Gastrocnemius medialis (tissue), 4 donors: ENCODE data around the gene SMIM27.

Experiments used
- POLR2A ChIP-seq, 2 donors: fragments of 450-650 bp; IDR thresholded peaks; one replicate each; pipeline ENCODE4 v1.6.1; 2017; ENCODE audit warnings: antibody characterized with exemption in 2 of 2, mild to moderate bottlenecking in 2 of 2, moderate library complexity in 2 of 2
- TF ChIP-seq, protein P1 (sequence below), 5 experiments: fragments of 450-650 bp in 3 of 5; fragments of 200-600 bp in 2 of 5; sonication (generic) in 2 of 5; IDR thresholded peaks in 4 of 5; conservative IDR thresholded peaks in 1 of 5; 1 replicate in 4 of 5; 2 replicates in 1 of 5; pipeline ENCODE4 v1.5.1; 2016 to 2019; ENCODE audit warnings: antibody characterized with exemption in 5 of 5, mild to moderate bottlenecking in 3 of 5, moderate library complexity in 3 of 5

DNA sequence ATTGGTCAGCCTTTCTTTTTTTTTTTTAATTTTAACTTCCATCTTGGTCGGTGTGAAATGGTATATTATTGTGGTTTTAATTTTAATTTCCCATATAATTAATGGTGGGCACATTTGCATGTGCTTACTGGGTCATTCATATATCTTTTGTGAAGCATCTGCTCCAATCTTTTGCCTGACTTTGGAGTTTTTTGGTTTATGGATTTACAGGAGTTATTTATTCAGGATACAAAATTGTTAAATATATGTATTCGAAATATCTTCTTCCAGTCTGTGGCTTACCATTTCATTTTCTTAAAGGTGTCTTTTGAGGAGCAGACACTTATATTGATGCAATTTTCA lies 25.4 kb upstream of the SMIM27 start:
- TF ChIP-seq, protein P1, sequence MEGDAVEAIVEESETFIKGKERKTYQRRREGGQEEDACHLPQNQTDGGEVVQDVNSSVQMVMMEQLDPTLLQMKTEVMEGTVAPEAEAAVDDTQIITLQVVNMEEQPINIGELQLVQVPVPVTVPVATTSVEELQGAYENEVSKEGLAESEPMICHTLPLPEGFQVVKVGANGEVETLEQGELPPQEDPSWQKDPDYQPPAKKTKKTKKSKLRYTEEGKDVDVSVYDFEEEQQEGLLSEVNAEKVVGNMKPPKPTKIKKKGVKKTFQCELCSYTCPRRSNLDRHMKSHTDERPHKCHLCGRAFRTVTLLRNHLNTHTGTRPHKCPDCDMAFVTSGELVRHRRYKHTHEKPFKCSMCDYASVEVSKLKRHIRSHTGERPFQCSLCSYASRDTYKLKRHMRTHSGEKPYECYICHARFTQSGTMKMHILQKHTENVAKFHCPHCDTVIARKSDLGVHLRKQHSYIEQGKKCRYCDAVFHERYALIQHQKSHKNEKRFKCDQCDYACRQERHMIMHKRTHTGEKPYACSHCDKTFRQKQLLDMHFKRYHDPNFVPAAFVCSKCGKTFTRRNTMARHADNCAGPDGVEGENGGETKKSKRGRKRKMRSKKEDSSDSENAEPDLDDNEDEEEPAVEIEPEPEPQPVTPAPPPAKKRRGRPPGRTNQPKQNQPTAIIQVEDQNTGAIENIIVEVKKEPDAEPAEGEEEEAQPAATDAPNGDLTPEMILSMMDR (IDR thresholded peaks at IDR 0.05 in 4 of 5, conservative IDR thresholded peaks at IDR 0.05 in 1 of 5), result no peak
- no peak for TF ChIP-seq POLR2A (IDR thresholded peaks at IDR 0.05)
